Trophoblast cell (in vitro differentiated cells and primary cell): ENCODE data around the gene UBE2E2.

Source experiments
- DNase-seq, 2 donors: peaks; one replicate each; pipeline ENCODE4 v3.0.0-alpha.2; 2016
- H2AFZ ChIP-seq: 2 replicates; pipeline ENCODE4 v1.6.1; 2013; ENCODE audit warnings: low read length, moderate library complexity, mild to moderate bottlenecking; ENCODE audit not compliant: insufficient read depth, poor library complexity
- H2AK5ac ChIP-seq: 2 replicates; pipeline ENCODE4 v1.6.1; 2013; ENCODE audit warnings: mild to moderate bottlenecking, low read length
- H2BK120ac ChIP-seq: 2 replicates; pipeline ENCODE4 v1.6.1; 2013; ENCODE audit warnings: low read length, mild to moderate bottlenecking, moderate library complexity; ENCODE audit not compliant: insufficient read depth, poor library complexity
- H2BK12ac ChIP-seq: 2 replicates; pipeline ENCODE4 v1.6.1; 2013; ENCODE audit warnings: mild to moderate bottlenecking, low read length, moderate library complexity
- H2BK5ac ChIP-seq: 2 replicates; pipeline ENCODE4 v1.6.1; 2013; ENCODE audit warnings: low read length, low read depth, moderate library complexity, mild to moderate bottlenecking; ENCODE audit not compliant: poor library complexity
- H3K14ac ChIP-seq: 2 replicates; pipeline ENCODE4 v1.6.1; 2013; ENCODE audit warnings: mild to moderate bottlenecking, low read length
- H3K18ac ChIP-seq: 2 replicates; pipeline ENCODE4 v1.6.1; 2013; ENCODE audit warnings: mild to moderate bottlenecking, low read length
- H3K23ac ChIP-seq: 2 replicates; pipeline ENCODE4 v1.6.1; 2013; ENCODE audit warnings: low read length
- H3K27ac ChIP-seq: 2 replicates; pipeline ENCODE4 v1.5.1; 2013; ENCODE audit warnings: low read depth, mild to moderate bottlenecking, inconsistent platforms, low read length, moderate library complexity
- H3K27me3 ChIP-seq: 2 replicates; pipeline ENCODE4 v1.6.1; 2013; ENCODE audit warnings: inconsistent platforms, mild to moderate bottlenecking, low read length, moderate library complexity; ENCODE audit not compliant: insufficient read depth
- H3K36me3 ChIP-seq, 2 experiments: 1 replicate in 1 of 2; 2 replicates in 1 of 2; pipeline ENCODE4 v1.6.1; 2013; ENCODE audit warnings: low read length in 2 of 2, mild to moderate bottlenecking in 2 of 2, moderate library complexity in 1 of 2; ENCODE audit not compliant: insufficient read depth in 2 of 2, control insufficient read depth in 1 of 2
- H3K4ac ChIP-seq: 2 replicates; pipeline ENCODE4 v1.6.1; 2013; ENCODE audit warnings: low read depth, mild to moderate bottlenecking, low read length, moderate library complexity
- H3K4me1 ChIP-seq, 2 experiments: 1 replicate in 1 of 2; 2 replicates in 1 of 2; pipeline ENCODE4 v1.6.1; 2013; ENCODE audit warnings: low read length in 2 of 2, mild to moderate bottlenecking in 2 of 2, moderate library complexity in 1 of 2; ENCODE audit not compliant: insufficient read depth in 2 of 2, control insufficient read depth in 1 of 2
- H3K4me2 ChIP-seq: 2 replicates; pipeline ENCODE4 v1.6.1; 2013; ENCODE audit warnings: inconsistent platforms, mild to moderate bottlenecking, low read length, moderate library complexity
- H3K4me3 ChIP-seq: 2 replicates; pipeline ENCODE4 v1.5.1; 2013; ENCODE audit warnings: mild to moderate bottlenecking, low read depth, low read length, inconsistent platforms
- H3K79me1 ChIP-seq: one replicate; pipeline ENCODE4 v1.6.1; 2013; ENCODE audit warnings: low read length
- H3K79me2 ChIP-seq: 2 replicates; pipeline ENCODE4 v1.6.1; 2013; ENCODE audit warnings: low read length, mild to moderate bottlenecking; ENCODE audit not compliant: control insufficient read depth, insufficient read depth, poor library complexity
- H3K9ac ChIP-seq: 2 replicates; pipeline ENCODE4 v1.6.1; 2013; ENCODE audit warnings: mild to moderate bottlenecking, low read length
- H3K9me3 ChIP-seq: 2 replicates; pipeline ENCODE4 v1.6.1; 2013; ENCODE audit warnings: low read depth, mild to moderate bottlenecking, control low read depth, inconsistent platforms, low read length; ENCODE audit not compliant: insufficient read depth
- H4K12ac ChIP-seq: 2 replicates; pipeline ENCODE4 v1.6.1; 2013; ENCODE audit warnings: low read depth, mild to moderate bottlenecking, low read length, moderate library complexity
- H4K8ac ChIP-seq: 2 replicates; pipeline ENCODE4 v1.6.1; 2013; ENCODE audit warnings: low read depth, mild to moderate bottlenecking, low read length, moderate library complexity
- H4K91ac ChIP-seq: one replicate; pipeline ENCODE4 v1.6.1; 2013; ENCODE audit warnings: low read depth, mild to moderate bottlenecking, low read length, moderate library complexity
- WGBS: extraction: QIAGEN DNeasy Blood & Tissue Kit; methylation state at CpG from one replicate; pipeline ENCODE4 v1.1.7; 2013; ENCODE audit warnings: missing lambda C conversion rate; ENCODE audit not compliant: insufficient read length, insufficient coverage; ENCODE audit errors: extremely low coverage; 5-methylcytosine and 5-hydroxymethylcytosine counted together

Gene UBE2E2

DNA sequence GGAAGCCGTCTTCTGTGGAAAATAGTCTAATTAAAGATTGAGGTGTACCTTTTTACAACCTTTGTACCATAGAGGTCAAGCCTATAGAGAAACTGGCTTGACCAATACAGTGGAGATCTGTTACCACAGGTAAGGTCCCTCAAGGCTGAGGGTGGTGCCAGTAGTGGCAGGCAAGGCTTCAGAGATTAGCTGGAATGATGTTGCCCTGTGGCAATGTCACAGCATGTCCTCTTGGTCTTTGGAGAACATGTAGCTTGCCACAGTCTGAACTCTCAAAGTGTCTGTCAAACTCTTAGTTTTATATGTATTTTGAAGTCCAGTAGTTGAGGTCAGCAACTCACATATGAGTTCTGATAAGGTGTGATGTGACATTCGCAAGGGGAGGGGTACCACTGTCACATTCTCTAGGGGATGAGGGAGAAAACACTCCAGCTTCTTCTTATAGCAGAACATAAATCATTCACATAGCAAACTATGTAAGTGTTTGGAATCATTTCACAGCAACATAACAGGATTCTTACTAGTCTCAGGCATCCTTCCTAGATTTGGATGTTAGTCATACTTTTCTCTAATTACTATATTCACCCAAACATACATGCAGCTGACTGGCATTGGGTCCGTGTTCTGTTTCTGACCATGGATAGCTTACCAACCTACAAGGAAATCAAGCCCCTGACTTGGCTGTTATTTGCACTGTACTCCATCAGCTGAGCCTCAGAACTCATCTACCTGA, 173.6 kb downstream of the UBE2E2 start:
- Histone ChIP-seq H3K9me3 (no peaks in the 10 kb centered on the region), H2AFZ (no peak overlapping the region)

DNA sequence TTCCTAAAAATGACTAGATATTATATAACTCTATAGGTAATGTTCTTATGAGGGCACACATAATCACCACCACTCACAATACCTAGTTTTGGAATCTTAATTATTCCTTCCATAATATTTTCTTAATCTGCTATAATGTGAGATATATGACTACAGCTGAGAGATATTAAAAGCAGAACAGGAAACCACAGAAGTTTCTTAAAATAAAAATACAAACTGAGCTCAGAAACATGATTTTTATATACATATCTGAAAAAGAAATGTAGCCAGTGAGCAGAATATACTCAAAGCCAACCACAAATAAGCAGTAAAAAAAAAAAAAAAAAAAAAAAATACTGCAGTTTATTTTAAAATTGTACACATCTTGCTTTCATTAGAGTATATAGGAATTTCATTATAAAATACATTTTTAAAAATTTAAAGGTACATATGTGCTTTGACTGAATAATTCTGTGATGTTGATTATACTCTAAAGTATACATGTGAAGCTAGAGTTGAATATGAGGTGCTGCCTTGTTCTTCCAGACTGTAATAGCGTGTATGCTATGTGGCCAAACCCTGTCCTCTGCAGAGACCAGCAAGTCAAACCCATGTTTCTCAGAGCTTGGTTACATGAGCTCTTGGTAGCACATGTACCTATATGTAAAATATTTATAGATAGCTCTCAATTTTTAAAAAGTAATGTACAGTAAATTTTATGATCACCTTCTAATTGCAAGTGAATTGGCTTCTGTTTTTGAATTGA, 175.0 kb downstream of the UBE2E2 start:
- Histone ChIP-seq H4K12ac (no peak overlapping the region), H3K79me1 (no peaks in the 10 kb centered on the region), H3K4ac (no peak overlapping the region), H3K4me2 (no peak overlapping the region), H3K79me2 (no peaks in the 10 kb centered on the region), H3K4me1 (no peaks in the 10 kb centered on the region), H3K27me3 (no peaks in the 10 kb centered on the region), H3K4me3 (no peak overlapping the region), H4K8ac (no peak overlapping the region), H2AFZ (no peak overlapping the region), H2BK12ac (no peak overlapping the region), H4K91ac (no peak overlapping the region), H3K27ac (no peak overlapping the region), H3K18ac (no peak overlapping the region), H2BK120ac (no peak overlapping the region), H3K14ac (no peak overlapping the region), H3K9me3 (no peaks in the 10 kb centered on the region), H3K36me3 (no peaks in the 10 kb centered on the region), H2BK5ac (no peak overlapping the region), H3K9ac (no peak overlapping the region), H2AK5ac (no peak overlapping the region), H3K23ac (no peak overlapping the region)
- WGBS, result no CpG with 5 or more reads among the region's 1 CpG
- DNase-seq, result no peak

More for the DNA sequence above, 173.6 kb downstream of the UBE2E2 start:
- H3K27me3 ChIP-seq, result no peaks in the 10 kb centered on the region
- no peak overlapping the region for H4K12ac ChIP-seq
- H4K91ac ChIP-seq, result no peak overlapping the region
- no peaks in the 10 kb centered on the region for H3K79me2 ChIP-seq
- no peak overlapping the region for H3K4ac ChIP-seq
- H3K79me1 ChIP-seq, result no peaks in the 10 kb centered on the region
- no peak overlapping the region for H3K4me2 ChIP-seq
- no peak overlapping the region for H2BK12ac ChIP-seq
- H3K4me1 ChIP-seq, result no peaks in the 10 kb centered on the region
- no peak overlapping the region for H3K23ac ChIP-seq
- H3K27ac ChIP-seq, result no peak overlapping the region
- H3K14ac ChIP-seq, result no peak overlapping the region
- WGBS, result no CpG with 5 or more reads among the region's 3 CpGs
- no peak overlapping the region for H3K18ac ChIP-seq
- DNase-seq, result no peak
- H2AK5ac ChIP-seq, result no peak overlapping the region
- no peaks in the 10 kb centered on the region for H3K36me3 ChIP-seq
- H2BK5ac ChIP-seq, result no peak overlapping the region
- no peak overlapping the region for H4K8ac ChIP-seq
- H3K9ac ChIP-seq, result no peak overlapping the region
- no peak overlapping the region for H3K4me3 ChIP-seq
- H2BK120ac ChIP-seq, result no peak overlapping the region

DNA sequence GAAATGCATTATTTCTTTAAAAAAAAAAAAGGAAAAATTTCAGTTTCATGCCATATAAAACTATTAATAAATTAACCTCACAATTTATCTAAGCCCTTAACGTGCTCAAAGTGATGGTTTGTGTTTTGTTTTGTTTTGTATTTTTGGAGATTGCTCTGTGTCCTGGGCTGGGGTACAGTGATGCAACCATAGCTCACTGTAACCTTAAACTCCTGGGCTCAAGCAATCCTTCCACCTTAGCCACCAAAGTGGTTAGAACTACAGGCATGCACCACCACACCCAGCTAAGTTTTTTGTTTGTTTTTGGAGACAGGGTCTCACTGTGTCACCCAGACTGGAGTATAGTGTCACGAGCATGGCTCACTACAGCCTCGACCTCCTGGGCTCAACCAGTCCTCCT, 180.7 kb downstream of the UBE2E2 start:
- Histone ChIP-seq H3K4ac (no peak overlapping the region), H2BK120ac (no peak overlapping the region), H3K36me3 (no peaks in the 10 kb centered on the region), H2AK5ac (no peak overlapping the region), H3K27ac (no peak overlapping the region), H3K79me1 (no peaks in the 10 kb centered on the region), H3K79me2 (no peaks in the 10 kb centered on the region), H3K4me2 (no peak overlapping the region), H3K9me3 (no peaks in the 10 kb centered on the region), H3K23ac (no peak overlapping the region), H4K12ac (peak overlapping the region; percentile 80), H3K4me1 (no peaks in the 10 kb centered on the region), H2BK12ac (no peak overlapping the region), H4K8ac (no peak overlapping the region), H2BK5ac (no peak overlapping the region), H3K18ac (peak overlapping the region; percentile 59), H2AFZ (no peak overlapping the region), H3K9ac (no peak overlapping the region), H3K14ac (no peak overlapping the region), H3K27me3 (no peaks in the 10 kb centered on the region), H3K4me3 (no peak overlapping the region), H4K91ac (no peak overlapping the region)
- no CpG with 5 or more reads among the region's 3 CpGs for WGBS
- no peak for DNase-seq

DNA sequence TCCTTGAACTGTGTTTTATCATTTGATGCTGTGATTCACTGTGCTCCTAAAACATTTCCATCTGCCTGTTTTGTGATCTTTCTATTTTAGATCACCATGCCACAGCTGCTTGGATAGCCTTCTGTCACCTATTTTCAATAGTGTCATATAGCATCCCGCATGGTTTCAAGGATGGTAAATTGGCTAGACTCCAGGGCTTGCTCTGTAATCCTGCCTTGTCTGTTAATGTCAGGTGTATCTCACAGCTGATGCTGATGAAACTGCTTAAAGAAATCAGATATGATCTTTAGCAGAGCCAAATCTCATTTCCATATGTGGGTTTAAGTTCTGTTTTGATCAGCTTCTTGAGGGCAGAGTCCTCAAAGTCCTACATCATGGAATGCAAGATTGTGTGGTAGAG, 182.2 kb downstream of the UBE2E2 start:
- Histone ChIP-seq H3K27ac (no peak overlapping the region), H3K18ac (no peak overlapping the region), H2BK5ac (no peak overlapping the region), H3K4me1 (no peaks in the 10 kb centered on the region), H4K12ac (no peak overlapping the region), H3K14ac (no peak overlapping the region), H3K4ac (no peak overlapping the region), H3K79me2 (no peaks in the 10 kb centered on the region), H3K79me1 (no peaks in the 10 kb centered on the region), H2AFZ (no peak overlapping the region), H2BK120ac (no peak overlapping the region), H4K91ac (no peak overlapping the region), H3K36me3 (no peaks in the 10 kb centered on the region), H3K4me2 (no peak overlapping the region), H2AK5ac (no peak overlapping the region), H2BK12ac (no peak overlapping the region), H3K9me3 (no peaks in the 10 kb centered on the region), H3K4me3 (no peak overlapping the region), H3K27me3 (no peaks in the 10 kb centered on the region), H3K9ac (no peak overlapping the region), H4K8ac (no peak overlapping the region), H3K23ac (no peak overlapping the region)
- WGBS, result no CpG with 5 or more reads among the region's 1 CpG
- no peak for DNase-seq
